GM12801 (cell line): ENCODE measurements around the gene LINC00237.

Source experiments
- CTCF ChIP-seq: IDR thresholded peaks from one replicate; pipeline ENCODE4 v1.5.1; 2011; ENCODE audit warnings: control low read depth; ENCODE audit not compliant: insufficient read length; ENCODE audit errors: extremely low read depth

LINC00237 gene

GRCh38 chr20:21090721-21091120 lies 15.4 kb downstream of the LINC00237 start:
- no peak for TF ChIP-seq CTCF

- no peak for TF ChIP-seq CTCF
Observed at GRCh38 chr20:21090111-21090618, 16.0 kb downstream of the LINC00237 start.

GRCh38 chr20:21089391-21089790 lies 16.8 kb downstream of the LINC00237 start:
- no peak for TF ChIP-seq CTCF

GRCh38 chr20:21087862-21088540 lies 18.2 kb downstream of the LINC00237 start:
- TF ChIP-seq CTCF: no peak

- no peak for TF ChIP-seq CTCF
Observed at GRCh38 chr20:21083825-21084325, 22.3 kb downstream of the LINC00237 start.

GRCh38 chr20:21082584-21082983 lies 23.6 kb downstream of the LINC00237 start:
- TF ChIP-seq CTCF: no peak

GRCh38 chr20:21077809-21078345 lies 28.3 kb downstream of the LINC00237 start:
- TF ChIP-seq CTCF: no peak
